Astrocyte (in vitro differentiated cells and primary cell): ENCODE measurements around the gene GNG14.

Experiments
- CTCF ChIP-seq: IDR thresholded peaks from 2 replicates; pipeline ENCODE4 v1.5.1; 2011; ENCODE audit warnings: low read depth, mild to moderate bottlenecking, inconsistent platforms, low read length, moderate library complexity; ENCODE audit not compliant: insufficient read depth
- EZH2 ChIP-seq: IDR thresholded peaks from 2 replicates; pipeline ENCODE4 v1.6.1; 2012; ENCODE audit warnings: mild to moderate bottlenecking, low read length, inconsistent platforms; ENCODE audit not compliant: insufficient read depth

GRCh38 chr19:12722566-12723380, 35.0 kb downstream of the GNG14 start:
- no peak for TF ChIP-seq CTCF
- no peak for TF ChIP-seq EZH2
